ENCODE results near the gene NR4A3.

DNA sequence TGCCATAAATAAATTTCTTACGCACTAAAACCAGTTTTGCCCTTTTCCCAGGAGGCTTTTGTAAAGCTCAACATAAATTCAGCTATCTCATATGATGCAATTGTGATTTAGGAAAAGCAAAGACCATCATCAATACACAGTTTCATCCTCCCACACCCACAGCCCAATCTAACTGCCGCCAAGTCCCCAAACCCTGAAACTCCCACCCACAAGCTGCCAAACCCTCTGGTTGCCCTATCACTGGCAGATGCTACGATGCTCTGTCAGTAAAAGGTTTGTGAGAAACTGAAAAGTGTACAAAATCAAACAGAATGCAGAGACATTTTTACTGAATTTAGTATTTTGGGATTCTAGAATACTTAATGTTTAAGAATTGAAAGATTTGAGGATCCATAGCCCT lies 42.8 kb upstream of the NR4A3 start:
- TF ChIP-seq, protein P1, sequence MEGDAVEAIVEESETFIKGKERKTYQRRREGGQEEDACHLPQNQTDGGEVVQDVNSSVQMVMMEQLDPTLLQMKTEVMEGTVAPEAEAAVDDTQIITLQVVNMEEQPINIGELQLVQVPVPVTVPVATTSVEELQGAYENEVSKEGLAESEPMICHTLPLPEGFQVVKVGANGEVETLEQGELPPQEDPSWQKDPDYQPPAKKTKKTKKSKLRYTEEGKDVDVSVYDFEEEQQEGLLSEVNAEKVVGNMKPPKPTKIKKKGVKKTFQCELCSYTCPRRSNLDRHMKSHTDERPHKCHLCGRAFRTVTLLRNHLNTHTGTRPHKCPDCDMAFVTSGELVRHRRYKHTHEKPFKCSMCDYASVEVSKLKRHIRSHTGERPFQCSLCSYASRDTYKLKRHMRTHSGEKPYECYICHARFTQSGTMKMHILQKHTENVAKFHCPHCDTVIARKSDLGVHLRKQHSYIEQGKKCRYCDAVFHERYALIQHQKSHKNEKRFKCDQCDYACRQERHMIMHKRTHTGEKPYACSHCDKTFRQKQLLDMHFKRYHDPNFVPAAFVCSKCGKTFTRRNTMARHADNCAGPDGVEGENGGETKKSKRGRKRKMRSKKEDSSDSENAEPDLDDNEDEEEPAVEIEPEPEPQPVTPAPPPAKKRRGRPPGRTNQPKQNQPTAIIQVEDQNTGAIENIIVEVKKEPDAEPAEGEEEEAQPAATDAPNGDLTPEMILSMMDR (conservative IDR thresholded peaks at IDR 0.05; ENCODE audit: low read length) = no peak
- TF ChIP-seq EZH2phosphoT487 (IDR thresholded peaks at IDR 0.05; ENCODE audit: borderline replicate concordance, low read depth, low read length) = no peak
